Spleen (tissue), 11 donors: ENCODE measurements around the gene KLHL21. TPM values are rescaled to one million over a fixed set of nuclear protein-coding genes. Genes with fewer than 3 reads are reported as not detected.
A peak's percentile ranks its signal among the peaks of the same experiment; 100 is the strongest.

Experiments used
- DNase-seq: peaks from one replicate; pipeline ENCODE4 v3.0.0-alpha.2; 2020
- H3K27ac ChIP-seq, 8 donors: fragments of 200-600 bp; sonication (generic) in 7 of 8; 1 replicate in 4 of 8; 2 replicates in 4 of 8; pipeline versions ENCODE4 v1.5.0 to v1.8.0; 2016 to 2021; ENCODE audit warnings: inconsistent platforms in 4 of 8, mild to moderate bottlenecking in 4 of 8, moderate library complexity in 1 of 8
- H3K27me3 ChIP-seq, 7 donors: fragments of 200-600 bp; sonication (generic) in 6 of 7; replicated peaks in 1 of 7; 1 replicate in 4 of 7; 2 replicates in 3 of 7; pipeline versions ENCODE4 v1.5.0 to v1.8.0; 2016 to 2021; ENCODE audit warnings: inconsistent platforms in 3 of 7, mild to moderate bottlenecking in 1 of 7
- H3K36me3 ChIP-seq, 6 donors: fragments of 200-600 bp; sonication (generic) in 5 of 6; 1 replicate in 4 of 6; 2 replicates in 2 of 6; pipeline versions ENCODE4 v1.5.0 to v1.8.0; 2016 to 2021; ENCODE audit warnings: inconsistent platforms in 2 of 6
- H3K4me1 ChIP-seq, 6 donors: fragments of 200-600 bp; sonication (generic) in 5 of 6; 1 replicate in 3 of 6; 2 replicates in 3 of 6; pipeline versions ENCODE4 v1.5.0 to v1.8.0; 2016 to 2021; ENCODE audit warnings: inconsistent platforms in 3 of 6
- H3K4me3 ChIP-seq, 8 donors: fragments of 200-600 bp; sonication (generic) in 7 of 8; 1 replicate in 4 of 8; 2 replicates in 4 of 8; pipeline versions ENCODE4 v1.5.0 to v1.8.0; 2016 to 2021; ENCODE audit warnings: inconsistent platforms in 4 of 8, mild to moderate bottlenecking in 4 of 8, moderate library complexity in 2 of 8
- H3K9me3 ChIP-seq, 8 donors: fragments of 200-600 bp; sonication (generic) in 7 of 8; 1 replicate in 4 of 8; 2 replicates in 4 of 8; pipeline versions ENCODE4 v1.5.0 to v1.8.0; 2016 to 2021; ENCODE audit warnings: inconsistent platforms in 4 of 8
- POLR2A ChIP-seq, 3 donors: fragments of 450-650 bp; IDR thresholded peaks; one replicate each; pipeline ENCODE4 v1.5.1; 2017; ENCODE audit warnings: antibody characterized with exemption in 3 of 3, mild to moderate bottlenecking in 1 of 3
- POLR2AphosphoS5 ChIP-seq, 3 donors: sonication (generic); formaldehyde crosslinking; IDR thresholded peaks; one replicate each; pipeline ENCODE4 v1.5.1; 2017; ENCODE audit warnings: antibody characterized with exemption in 3 of 3
- WGBS, 5 donors: extraction: QIAGEN DNeasy Blood & Tissue Kit in 3 of 5; methylation state at CpG; one replicate each; pipeline versions ENCODE4 v1.1.5 to v1.1.7; 2013 to 2018; 5-methylcytosine and 5-hydroxymethylcytosine counted together
- intact Hi-C: fragments of 100-400 bp; cut with DNase I; formaldehyde crosslinking; loops from one replicate; pipeline ENCODE4 v1.15.0; 2023; ENCODE audit warnings: low total_unique reads
- polyA plus RNA-seq, 3 donors: library from polyadenylated mRNA; stranded (reverse); fragments of 200-250 nt; gene quantifications; one replicate each; pipeline ENCODE4 v1.2.1, GENCODE V29; 2013
- small RNA-seq, 4 donors: library from RNA; depleted of rRNA; stranded (forward); fragments of <200 nt; gene quantifications; one replicate each; pipeline ENCODE3, GENCODE V24; 2016
- total RNA-seq, 7 donors: library from RNA; depleted of rRNA in 3 of 7; stranded (reverse); fragments of >200 nt in 3 of 7; fragmentation: NEBNext Ultra II Directional in 4 of 7; extraction: Animal tissue kit (Norgen Biotek cat#: 25700) in 4 of 7; gene quantifications; one replicate each; pipeline versions ENCODE4 v1.1.0 to v1.2.1, GENCODE V29; 2016 to 2021
- TF ChIP-seq, protein P1 (sequence below), 11 experiments: fragments of 200-600 bp in 7 of 11; fragments of 450-650 bp in 4 of 11; sonication (generic) in 4 of 11; IDR thresholded peaks in 8 of 11; conservative IDR thresholded peaks in 3 of 11; 1 replicate in 7 of 11; 2 replicates in 4 of 11; pipeline versions ENCODE4 v1.4.0 to v1.8.0; 2016 to 2021; ENCODE audit warnings: antibody characterized with exemption in 11 of 11, inconsistent platforms in 4 of 11, mild to moderate bottlenecking in 1 of 11
- donor health status: healthy with polysubstance abuse.
- donor health status: DM: no; HTN: no; CAD: no; lungs with moderate emphysema.
- donor health status: DM: no; HTN: no; CAD: no.
- donor health status: Bipolar disorder and iron deficiency.
- donor health status: healthy.
- donor health status: DM: no; HTN: no; CAD: no.
- donor health status: DM: yes; HTN: yes; CAD: no.

The KLHL21 gene
- total and polyA plus RNA-seq, 10 donors, result 5.0 to 41.5 (median 22.4) TPM

DNA sequence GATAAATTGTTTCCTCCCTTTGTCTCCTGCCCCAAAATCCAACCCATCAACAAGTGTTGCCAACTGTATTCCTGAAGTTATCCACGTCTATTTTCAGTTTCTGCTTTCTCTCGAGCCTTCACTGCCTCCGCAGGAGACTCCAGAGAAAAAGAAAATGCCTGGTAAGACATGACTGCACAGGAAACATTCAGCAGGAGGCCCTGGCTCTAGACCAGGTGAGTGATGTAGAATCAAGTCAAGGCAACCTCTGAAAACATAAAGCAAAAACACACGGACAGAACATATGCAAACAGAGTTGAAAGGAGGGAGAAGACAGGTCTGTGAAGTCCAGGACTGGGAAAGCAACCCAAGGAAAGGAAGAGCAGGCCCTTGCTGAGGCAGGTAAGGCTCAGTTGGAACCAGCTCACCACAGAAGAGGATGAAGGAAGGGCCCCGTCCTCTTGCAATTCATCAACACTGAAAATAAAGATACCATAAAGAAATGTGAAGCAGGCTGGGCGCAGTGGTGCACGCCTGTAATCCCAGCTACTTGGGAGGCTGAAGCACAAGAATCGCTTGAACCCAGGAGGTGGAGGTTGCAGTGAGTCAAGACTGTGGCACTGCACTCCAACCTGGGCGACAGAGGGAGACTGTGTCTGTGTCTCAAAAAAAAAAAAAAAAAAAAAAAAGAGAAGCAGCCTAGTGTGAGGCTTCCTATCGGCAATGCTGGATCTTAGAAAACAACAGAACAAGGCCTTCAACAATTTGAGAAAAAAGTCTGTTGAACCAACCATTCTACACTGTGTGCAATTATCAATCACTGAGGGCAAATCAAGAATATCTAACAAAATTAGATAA lies 57.2 kb downstream of the KLHL21 start:
- no peak for DNase-seq
- 49 to 72% (median 64%) methylated on average over 10 of the region's 10 CpGs for WGBS, 5 donors

DNA sequence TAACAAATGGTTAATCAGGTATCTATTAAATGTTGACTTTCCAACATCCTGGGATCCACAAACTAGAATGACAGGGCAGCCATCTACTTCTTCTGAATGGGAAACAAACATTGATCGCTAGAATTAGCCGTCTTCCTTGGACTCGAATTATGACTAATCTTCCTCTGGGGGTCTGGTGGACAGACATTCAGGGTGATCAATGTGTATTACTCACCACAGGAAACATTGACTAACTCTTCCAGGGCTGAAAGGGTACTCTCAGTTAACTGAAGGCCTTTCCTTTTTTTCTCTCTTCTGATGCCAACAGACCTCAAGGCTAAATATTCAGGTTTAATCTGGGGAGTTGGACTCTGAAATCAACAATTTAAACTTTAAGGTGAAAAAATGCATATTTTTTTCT lies 57.8 kb downstream of the KLHL21 start:
- WGBS, 5 donors, result 61 to 89% (median 79%) methylated on average over 3 of the region's 3 CpGs
- TF ChIP-seq, protein P1, sequence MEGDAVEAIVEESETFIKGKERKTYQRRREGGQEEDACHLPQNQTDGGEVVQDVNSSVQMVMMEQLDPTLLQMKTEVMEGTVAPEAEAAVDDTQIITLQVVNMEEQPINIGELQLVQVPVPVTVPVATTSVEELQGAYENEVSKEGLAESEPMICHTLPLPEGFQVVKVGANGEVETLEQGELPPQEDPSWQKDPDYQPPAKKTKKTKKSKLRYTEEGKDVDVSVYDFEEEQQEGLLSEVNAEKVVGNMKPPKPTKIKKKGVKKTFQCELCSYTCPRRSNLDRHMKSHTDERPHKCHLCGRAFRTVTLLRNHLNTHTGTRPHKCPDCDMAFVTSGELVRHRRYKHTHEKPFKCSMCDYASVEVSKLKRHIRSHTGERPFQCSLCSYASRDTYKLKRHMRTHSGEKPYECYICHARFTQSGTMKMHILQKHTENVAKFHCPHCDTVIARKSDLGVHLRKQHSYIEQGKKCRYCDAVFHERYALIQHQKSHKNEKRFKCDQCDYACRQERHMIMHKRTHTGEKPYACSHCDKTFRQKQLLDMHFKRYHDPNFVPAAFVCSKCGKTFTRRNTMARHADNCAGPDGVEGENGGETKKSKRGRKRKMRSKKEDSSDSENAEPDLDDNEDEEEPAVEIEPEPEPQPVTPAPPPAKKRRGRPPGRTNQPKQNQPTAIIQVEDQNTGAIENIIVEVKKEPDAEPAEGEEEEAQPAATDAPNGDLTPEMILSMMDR (IDR thresholded peaks at IDR 0.05 in 8 of 11, conservative IDR thresholded peaks at IDR 0.05 in 3 of 11), result no peak
- no peak for TF ChIP-seq POLR2A (IDR thresholded peaks at IDR 0.05)
- no peak for TF ChIP-seq POLR2AphosphoS5 (IDR thresholded peaks at IDR 0.05)
- Histone ChIP-seq H3K27ac (peak overlapping the region in 7 of 8 donors; percentile 46 to 83 (median 80)), H3K27me3 (no peaks in the 10 kb centered on the region), H3K9me3 (no peaks in the 10 kb centered on the region), H3K4me3 (peak overlapping the region in 1 of 8 donors; percentile 2), H3K36me3 (peaks cover 0 to 99% (median 79%) of the 10 kb centered on the region in 6 donors), H3K4me1 (peaks cover 6 to 48% (median 29%) of the 10 kb centered on the region in 6 donors)
- intact Hi-C loops, result loop anchor here (5.0 kb wide), 1 partner anchor 58 kb away; no protein-coding TSS in a partner anchor
- no peak for DNase-seq

More for the DNA sequence above, 57.2 kb downstream of the KLHL21 start:
- TF ChIP-seq POLR2A (IDR thresholded peaks at IDR 0.05) (no peak), POLR2AphosphoS5 (IDR thresholded peaks at IDR 0.05) (no peak)
- TF ChIP-seq, protein P1 (IDR thresholded peaks at IDR 0.05 in 8 of 11, conservative IDR thresholded peaks at IDR 0.05 in 3 of 11), result no peak
- H3K36me3 ChIP-seq, result peaks cover 0 to 100% (median 85%) of the 10 kb centered on the region in 6 donors
- intact Hi-C loops, result loop anchor here (5.0 kb wide), 1 partner anchor 58 kb away; no protein-coding TSS in a partner anchor
- H3K27ac ChIP-seq, result peak overlapping the region; percentile 57 to 83 (median 77)
- H3K9me3 ChIP-seq, result no peaks in the 10 kb centered on the region
- H3K27me3 ChIP-seq, result no peaks in the 10 kb centered on the region
- H3K4me1 ChIP-seq, result peaks cover 6 to 48% (median 29%) of the 10 kb centered on the region in 6 donors
- H3K4me3 ChIP-seq, result peak overlapping the region in 2 of 8 donors; percentile 10 to 38

Small RNAs within 50 kb of the gene (small RNA-seq; reads per million reads assigned to genes)
- 0 reads per million in 4 donors for gene RNU6-731P

Other genes starting within 250 kb of the KLHL21 start
- gene ACOT7, start 209.1 kb downstream of the KLHL21 start, total RNA-seq, result 10 to 100 TPM; 11.3 to 31.5 (median 18.1) TPM
- 10 to 100 TPM; 10.6 to 26.7 (median 22.5) TPM for gene ACOT7, start 209.1 kb downstream of the KLHL21 start, polyA plus RNA-seq
- under 1 TPM in 2 of 7 donors, not detected in 5; 0.22 to 0.26 TPM for gene HES2, start 182.9 kb downstream of the KLHL21 start, total RNA-seq
- 1 to 10 TPM in 1 of 3 donors, under 1 TPM in 1, not detected in 1; 0.02 to 1.3 TPM for gene HES2, start 182.9 kb downstream of the KLHL21 start, polyA plus RNA-seq
- 1 to 10 TPM in 4 of 7 donors, under 1 TPM in 2, not detected in 1; 0.43 to 6.0 (median 1.5) TPM for gene ESPN, start 178.1 kb downstream of the KLHL21 start, total RNA-seq
- under 1 TPM; 0.26 to 0.54 (median 0.50) TPM for gene ESPN, start 178.1 kb downstream of the KLHL21 start, polyA plus RNA-seq
- 100 to 1,000 TPM in 1 of 7 donors, 10 to 100 TPM in 6; 39.7 to 103 (median 65.4) TPM for gene TNFRSF25, start 136.7 kb downstream of the KLHL21 start, total RNA-seq
- gene TNFRSF25, start 136.7 kb downstream of the KLHL21 start, polyA plus RNA-seq, result 100 to 1,000 TPM in 2 of 3 donors, 10 to 100 TPM in 1; 30.9 to 147 (median 102) TPM
- 100 to 1,000 TPM in 1 of 7 donors, 10 to 100 TPM in 6; 34.7 to 120 (median 60.1) TPM for gene PLEKHG5, start 111.2 kb downstream of the KLHL21 start, total RNA-seq
- 10 to 100 TPM in 2 of 3 donors, 1 to 10 TPM in 1; 6.4 to 66.9 (median 29.7) TPM for gene PLEKHG5, start 111.2 kb downstream of the KLHL21 start, polyA plus RNA-seq
- gene NOL9, start 48.4 kb downstream of the KLHL21 start, total RNA-seq, result 10 to 100 TPM; 30.5 to 55.2 (median 51.5) TPM
- gene NOL9, start 48.4 kb downstream of the KLHL21 start, polyA plus RNA-seq, result 10 to 100 TPM in 1 of 3 donors, 1 to 10 TPM in 2; 4.2 to 10.0 (median 5.8) TPM
- gene TAS1R1, start 47.6 kb downstream of the KLHL21 start, total RNA-seq, result under 1 TPM; 0.13 to 0.88 (median 0.56) TPM
- gene TAS1R1, start 47.6 kb downstream of the KLHL21 start, polyA plus RNA-seq, result under 1 TPM; 0.09 to 0.51 (median 0.33) TPM
- 10 to 100 TPM; 23.5 to 61.0 (median 48.0) TPM for gene ZBTB48, start 22.9 kb downstream of the KLHL21 start, total RNA-seq
- gene ZBTB48, start 22.9 kb downstream of the KLHL21 start, polyA plus RNA-seq, result 100 to 1,000 TPM in 1 of 3 donors, 10 to 100 TPM in 2; 53.1 to 131 (median 89.3) TPM
- gene PHF13, start 10.9 kb upstream of the KLHL21 start, total RNA-seq, result 10 to 100 TPM in 4 of 7 donors, 1 to 10 TPM in 3; 6.6 to 14.0 (median 10.5) TPM
- gene PHF13, start 10.9 kb upstream of the KLHL21 start, polyA plus RNA-seq, result 1 to 10 TPM; 3.4 to 6.0 (median 4.4) TPM
- gene THAP3, start 22.0 kb upstream of the KLHL21 start, total RNA-seq, result 10 to 100 TPM; 13.0 to 27.1 (median 15.5) TPM
- gene THAP3, start 22.0 kb upstream of the KLHL21 start, polyA plus RNA-seq, result 10 to 100 TPM; 21.5 to 29.1 (median 24.0) TPM
- 10 to 100 TPM; 40.8 to 66.9 (median 58.0) TPM for gene DNAJC11, start 98.9 kb upstream of the KLHL21 start, total RNA-seq
- 10 to 100 TPM; 13.3 to 31.1 (median 27.9) TPM for gene DNAJC11, start 98.9 kb upstream of the KLHL21 start, polyA plus RNA-seq
- 100 to 1,000 TPM in 1 of 7 donors, 10 to 100 TPM in 6; 53.0 to 105 (median 72.5) TPM for gene CAMTA1, start 182.6 kb upstream of the KLHL21 start, total RNA-seq
- gene CAMTA1, start 182.6 kb upstream of the KLHL21 start, polyA plus RNA-seq, result 100 to 1,000 TPM in 1 of 3 donors, 10 to 100 TPM in 2; 68.7 to 106 (median 84.8) TPM